GM12878 (cell line): Measurements from ENCODE around the gene FAM241A.

Experiments used
- ATF7 ChIP-seq: fragments of 450-650 bp; IDR thresholded peaks from 2 replicates; pipeline ENCODE4 v1.6.1; 2016; ENCODE audit warnings: low read depth, mild to moderate bottlenecking
- CTCF ChIP-seq, 3 experiments: IDR thresholded peaks in 2 of 3; conservative IDR thresholded peaks in 1 of 3; 2 replicates each; pipeline ENCODE4 v1.5.1; 2011; ENCODE audit warnings: low read depth in 3 of 3, low read length in 3 of 3, mild to moderate bottlenecking in 3 of 3, control low read depth in 2 of 3, moderate library complexity in 2 of 3, inconsistent platforms in 1 of 3, mixed read lengths in 1 of 3; ENCODE audit not compliant: control insufficient read depth in 2 of 3, insufficient read depth in 1 of 3; ENCODE audit errors: extremely low read depth in 1 of 3
- ETV6 ChIP-seq, 2 experiments: fragments of 450-650 bp in 1 of 2; IDR thresholded peaks in 1 of 2; conservative IDR thresholded peaks in 1 of 2; 2 replicates each; pipeline ENCODE4 v1.6.1; 2014; ENCODE audit warnings: antibody characterized with exemption in 1 of 2, borderline replicate concordance in 1 of 2, low read depth in 1 of 2, mild to moderate bottlenecking in 1 of 2, moderate library complexity in 1 of 2
- POLR2AphosphoS5 ChIP-seq: IDR thresholded peaks from 2 replicates; pipeline ENCODE4 v1.6.1; 2011; ENCODE audit warnings: mild to moderate bottlenecking, low read length, inconsistent platforms

GRCh38 chr4:112213856-112214255, 68.6 kb downstream of the FAM241A start:
- TF ChIP-seq POLR2AphosphoS5: no peak
- no peak for TF ChIP-seq ATF7
- no peak for TF ChIP-seq ETV6 (conservative IDR thresholded peaks at IDR 0.05 in 1 of 2, IDR thresholded peaks at IDR 0.05 in 1 of 2; ENCODE audit: borderline replicate concordance in 1 of 2, low read depth in 1 of 2)
- TF ChIP-seq CTCF (IDR thresholded peaks at IDR 0.05 in 2 of 3, conservative IDR thresholded peaks at IDR 0.05 in 1 of 3; ENCODE audit: control insufficient read depth in 2 of 3, extremely low read depth in 1 of 3, insufficient read depth in 1 of 3, low read depth in 3 of 3, low read length in 3 of 3): no peak
